ENCODE results near the gene PAN3. TPM values are rescaled to one million over a fixed set of nuclear protein-coding genes. Genes with fewer than 3 reads are reported as not detected.

PAN3 gene
- total RNA-seq, 1 experiment from 2014 or later: 46.1 TPM

- ChIA-PET POLR2A (ENCODE audit: low non-redundant PET) (no interaction called here), CTCF (no interaction called here)
- H3K4me3 ChIP-seq (ENCODE audit: low read depth, low read length, poor library complexity, severe bottlenecking): no peak overlapping the region
- TF ChIP-seq EZH2 (IDR thresholded peaks at IDR 0.05; ENCODE audit: borderline replicate concordance, low read depth, low read length, poor library complexity, severe bottlenecking) (no peak), CTCF (conservative IDR thresholded peaks at IDR 0.05; ENCODE audit: low read depth, low read length) (no peak)
- H3K9me3 ChIP-seq (ENCODE audit: low read depth, low read length, poor library complexity, severe bottlenecking): no peaks in the 10 kb centered on the region
- H3K36me3 ChIP-seq (ENCODE audit: insufficient read depth, low read length, poor library complexity, severe bottlenecking): peaks cover 18% of the 10 kb centered on the region
- intact Hi-C loops (cut with micrococcal nuclease; ENCODE audit: unreplicated experiment): no loop called here
- no TSS peak for BruUV-seq (replicated peaks)
- no peaks in the 10 kb centered on the region for H3K27me3 ChIP-seq (replicated peaks; ENCODE audit: insufficient read depth, low read depth, low read length, poor library complexity)
- H3K27ac ChIP-seq (ENCODE audit: low read depth, low read length, poor library complexity, severe bottlenecking): no peak overlapping the region
- DNase-seq (ENCODE audit: low spot score): no peak
- peaks cover 7% of the 10 kb centered on the region for H3K4me1 ChIP-seq (ENCODE audit: insufficient read depth, low read length, poor library complexity, severe bottlenecking)
Measured at GRCh38 chr13:28172947-28173346, 34.6 kb downstream of the PAN3 start.

GRCh38 chr13:28173793-28174192, 35.4 kb downstream of the PAN3 start:
- Histone ChIP-seq H3K9me3 (ENCODE audit: low read depth, low read length, poor library complexity, severe bottlenecking) (no peaks in the 10 kb centered on the region), H3K36me3 (ENCODE audit: insufficient read depth, low read length, poor library complexity, severe bottlenecking) (peaks cover 19% of the 10 kb centered on the region), H3K27ac (ENCODE audit: low read depth, low read length, poor library complexity, severe bottlenecking) (peak overlapping the region; percentile 35), H3K27me3 (replicated peaks; ENCODE audit: insufficient read depth, low read depth, low read length, poor library complexity) (no peaks in the 10 kb centered on the region), H3K4me3 (ENCODE audit: low read depth, low read length, poor library complexity, severe bottlenecking) (no peak overlapping the region), H3K4me1 (ENCODE audit: insufficient read depth, low read length, poor library complexity, severe bottlenecking) (peaks cover 7% of the 10 kb centered on the region)
- no peak for TF ChIP-seq EZH2 (IDR thresholded peaks at IDR 0.05; ENCODE audit: borderline replicate concordance, low read depth, low read length, poor library complexity, severe bottlenecking)
- TF ChIP-seq CTCF (conservative IDR thresholded peaks at IDR 0.05; ENCODE audit: low read depth, low read length): no peak
- ChIA-PET POLR2A (ENCODE audit: low non-redundant PET) (no interaction called here), CTCF (no interaction called here)
- intact Hi-C loops (cut with micrococcal nuclease; ENCODE audit: unreplicated experiment): no loop called here
- DNase-seq (ENCODE audit: low spot score): no peak
- BruUV-seq (replicated peaks): no TSS peak

GRCh38 chr13:28177327-28177726, 39.0 kb downstream of the PAN3 start:
- H3K27me3 ChIP-seq (replicated peaks; ENCODE audit: insufficient read depth, low read depth, low read length, poor library complexity): no peaks in the 10 kb centered on the region
- intact Hi-C loops (cut with micrococcal nuclease; ENCODE audit: unreplicated experiment): no loop called here
- H3K4me3 ChIP-seq (ENCODE audit: low read depth, low read length, poor library complexity, severe bottlenecking): no peak overlapping the region
- H3K36me3 ChIP-seq (ENCODE audit: insufficient read depth, low read length, poor library complexity, severe bottlenecking): peaks cover 19% of the 10 kb centered on the region
- no TSS peak for BruUV-seq (replicated peaks)
- POLR2A ChIA-PET (ENCODE audit: low non-redundant PET): no interaction called here
- no peak overlapping the region for H3K27ac ChIP-seq (ENCODE audit: low read depth, low read length, poor library complexity, severe bottlenecking)
- peaks cover 4% of the 10 kb centered on the region for H3K4me1 ChIP-seq (ENCODE audit: insufficient read depth, low read length, poor library complexity, severe bottlenecking)
- TF ChIP-seq CTCF (conservative IDR thresholded peaks at IDR 0.05; ENCODE audit: low read depth, low read length): no peak
- no peak for TF ChIP-seq EZH2 (IDR thresholded peaks at IDR 0.05; ENCODE audit: borderline replicate concordance, low read depth, low read length, poor library complexity, severe bottlenecking)
- CTCF ChIA-PET: no interaction called here
- H3K9me3 ChIP-seq (ENCODE audit: low read depth, low read length, poor library complexity, severe bottlenecking): no peaks in the 10 kb centered on the region
- no peak for DNase-seq (ENCODE audit: low spot score)
